Measurements from ENCODE around the gene ACVRL1. TPM values are rescaled to one million over a fixed set of nuclear protein-coding genes. Genes with fewer than 3 reads are reported as not detected.

The ACVRL1 gene
- total RNA-seq, 1 experiment from 2014 or later, result not detected

- Histone ChIP-seq H4K20me1 (ENCODE audit: control insufficient read depth, insufficient read depth, insufficient read length) (no peaks in the 10 kb centered on the region), H3K79me2 (ENCODE audit: insufficient read depth, low read length) (no peaks in the 10 kb centered on the region), H4K8ac (replicated peaks; ENCODE audit: insufficient read length, low read depth, low read length) (no peak overlapping the region), H3K14ac (ENCODE audit: insufficient read depth, low read length) (no peak overlapping the region), H3K4me1 (ENCODE audit: insufficient read depth, low read length) (peaks cover 2% of the 10 kb centered on the region; the same call in 1 of the 2 replicates), H3K4ac (ENCODE audit: low read depth, low read length) (no peak overlapping the region), H2AK5ac (ENCODE audit: insufficient read length, low read length) (no peak overlapping the region), H3K27ac (ENCODE audit: insufficient read length, low read depth, low read length) (no peak overlapping the region), H3K9me3 (ENCODE audit: control insufficient read depth, low read depth, low read length) (no peaks in the 10 kb centered on the region), H3K4me2 (ENCODE audit: insufficient read depth, insufficient read length, low read length) (no peak overlapping the region), H2BK20ac (ENCODE audit: low read depth, low read length, poor library complexity, severe bottlenecking) (no peak overlapping the region), H3K9ac (ENCODE audit: extremely low read depth, insufficient read length, low read length) (no peak overlapping the region), H3K23me2 (ENCODE audit: insufficient read length, low read depth, low read length, poor library complexity, severe bottlenecking) (no peaks in the 10 kb centered on the region), H2BK120ac (ENCODE audit: low read depth, low read length, poor library complexity, severe bottlenecking) (no peak overlapping the region), H3K23ac (ENCODE audit: insufficient read length, low read depth, low read length) (no peak overlapping the region), H2BK15ac (ENCODE audit: low read depth, low read length) (no peak overlapping the region), H3T11ph (ENCODE audit: low read length) (no peak overlapping the region), H2AFZ (ENCODE audit: low read length) (no peak overlapping the region), H3K27me3 (ENCODE audit: insufficient read depth, low read length) (no peaks in the 10 kb centered on the region; the same call in 1 of the 2 replicates), H3K79me1 (ENCODE audit: insufficient read depth, low read depth, low read length, poor library complexity, severe bottlenecking) (no peaks in the 10 kb centered on the region), H2BK12ac (ENCODE audit: insufficient read length, low read depth, low read length) (no peak overlapping the region), H3K18ac (ENCODE audit: insufficient read length, low read depth, low read length) (no peak overlapping the region), H4K5ac (ENCODE audit: insufficient read length, low read depth, low read length) (no peak overlapping the region), H2BK5ac (ENCODE audit: insufficient read length, low read length) (no peak overlapping the region), H4K91ac (ENCODE audit: insufficient read length, low read depth, low read length) (no peak overlapping the region), H3K56ac (ENCODE audit: insufficient read length, low read depth, low read length) (no peak overlapping the region)
- Mint-ChIP-seq H3K4me3 (no peak overlapping the region), H3K9me3 (no peaks in the 10 kb centered on the region; a peak in 1 of 5 replicates), H3K27ac (no peak overlapping the region), H3K27me3 (ENCODE audit: low read depth) (peaks cover 15% of the 10 kb centered on the region), H3K4me1 (peaks cover 7 to 18% of the 10 kb centered on the region in 2 experiments), H3K36me3 (ENCODE audit: insufficient read depth in 1 of 3, low read depth in 3 of 3) (no peaks in the 10 kb centered on the region; a peak in 1 of 7 replicates)
- WGBS (ENCODE audit: extremely low coverage, insufficient read length, low lambda C conversion rate), result no CpG with 5 or more reads among the region's 14 CpGs
- DNase-seq, result no peak
- TF ChIP-seq, protein P1, sequence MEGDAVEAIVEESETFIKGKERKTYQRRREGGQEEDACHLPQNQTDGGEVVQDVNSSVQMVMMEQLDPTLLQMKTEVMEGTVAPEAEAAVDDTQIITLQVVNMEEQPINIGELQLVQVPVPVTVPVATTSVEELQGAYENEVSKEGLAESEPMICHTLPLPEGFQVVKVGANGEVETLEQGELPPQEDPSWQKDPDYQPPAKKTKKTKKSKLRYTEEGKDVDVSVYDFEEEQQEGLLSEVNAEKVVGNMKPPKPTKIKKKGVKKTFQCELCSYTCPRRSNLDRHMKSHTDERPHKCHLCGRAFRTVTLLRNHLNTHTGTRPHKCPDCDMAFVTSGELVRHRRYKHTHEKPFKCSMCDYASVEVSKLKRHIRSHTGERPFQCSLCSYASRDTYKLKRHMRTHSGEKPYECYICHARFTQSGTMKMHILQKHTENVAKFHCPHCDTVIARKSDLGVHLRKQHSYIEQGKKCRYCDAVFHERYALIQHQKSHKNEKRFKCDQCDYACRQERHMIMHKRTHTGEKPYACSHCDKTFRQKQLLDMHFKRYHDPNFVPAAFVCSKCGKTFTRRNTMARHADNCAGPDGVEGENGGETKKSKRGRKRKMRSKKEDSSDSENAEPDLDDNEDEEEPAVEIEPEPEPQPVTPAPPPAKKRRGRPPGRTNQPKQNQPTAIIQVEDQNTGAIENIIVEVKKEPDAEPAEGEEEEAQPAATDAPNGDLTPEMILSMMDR (conservative IDR thresholded peaks at IDR 0.05), result no peak
Observed at GRCh38 chr12:51901121-51901817, 6.0 kb upstream of the ACVRL1 start.
